GM18873 (cell line): Measurements from ENCODE around the gene DND1.
"Not testable (repeated sequence)": the region's sequence is repeated elsewhere in the genome, so short reads cannot be mapped to it uniquely, and the experiment has no call there.

Experiments used
- ATAC-seq: cut with Tn5 transposase; IDR thresholded peaks from one replicate; pipeline ENCODE4 v1.9.1; 2021; ENCODE audit warnings: mild to moderate bottlenecking, moderate library complexity, moderate number of reproducible peaks; ENCODE audit not compliant: unreplicated experiment, low FRiP score

Gene DND1

GRCh38 chr5:140674211-140674610 lies 835 bp upstream of the DND1 start:
- ATAC-seq, result no peak

DNA sequence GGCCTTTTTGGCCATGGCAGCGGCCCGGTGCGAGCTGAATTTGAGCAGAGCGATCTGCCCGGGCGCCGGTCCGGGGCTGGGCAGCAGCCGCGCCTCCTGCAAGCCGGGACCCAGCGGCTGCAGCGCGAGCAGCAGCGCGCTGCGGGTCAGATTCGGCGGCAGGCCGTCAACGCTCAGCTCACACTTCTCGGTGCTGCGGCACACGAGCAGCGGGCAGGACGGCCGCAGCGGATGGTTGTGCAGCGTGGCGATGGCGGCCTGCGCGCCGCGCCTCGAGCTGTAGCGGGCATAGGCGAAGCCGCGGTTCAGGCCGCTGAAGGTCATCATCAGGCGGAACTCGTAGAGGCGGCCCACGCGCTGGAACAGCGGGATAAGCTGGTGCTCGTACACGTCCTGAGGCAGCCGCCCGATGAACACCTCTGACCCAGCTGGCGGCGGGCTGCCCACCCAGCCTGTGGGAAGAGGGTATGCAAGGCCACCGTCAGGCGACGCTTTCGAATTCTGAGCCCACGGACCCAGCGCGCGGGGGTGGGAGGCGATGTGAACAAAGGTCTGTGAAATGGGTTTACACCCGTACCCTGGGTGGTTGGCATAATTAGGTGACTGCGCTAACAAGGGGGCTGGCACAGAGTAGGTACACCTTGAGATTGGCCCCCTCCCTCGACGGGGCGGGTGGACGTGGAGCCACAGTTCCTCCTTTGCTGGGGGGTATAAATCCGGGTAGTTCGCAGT lies 755 bp downstream of the DND1 start:
- ATAC-seq, result no peak

- no peak for ATAC-seq
Observed at GRCh38 chr5:140671472-140672125, 1.8 kb downstream of the DND1 start.

- not testable (repeated sequence) for ATAC-seq
Observed at GRCh38 chr5:140671035-140671434, 2.3 kb downstream of the DND1 start.

GRCh38 chr5:140664359-140665119 lies 8.8 kb downstream of the DND1 start, which contains the start of gene WDR55:
Gene WDR55, plus strand, starts transcription at chr5:140664904. Its CDS starts 9 bp downstream, at chr5:140664913.
- ATAC-seq, result peak; percentile 92

GRCh38 chr5:140664030-140664358 lies 9.4 kb downstream of the DND1 start:
- ATAC-seq, result no peak

DNA sequence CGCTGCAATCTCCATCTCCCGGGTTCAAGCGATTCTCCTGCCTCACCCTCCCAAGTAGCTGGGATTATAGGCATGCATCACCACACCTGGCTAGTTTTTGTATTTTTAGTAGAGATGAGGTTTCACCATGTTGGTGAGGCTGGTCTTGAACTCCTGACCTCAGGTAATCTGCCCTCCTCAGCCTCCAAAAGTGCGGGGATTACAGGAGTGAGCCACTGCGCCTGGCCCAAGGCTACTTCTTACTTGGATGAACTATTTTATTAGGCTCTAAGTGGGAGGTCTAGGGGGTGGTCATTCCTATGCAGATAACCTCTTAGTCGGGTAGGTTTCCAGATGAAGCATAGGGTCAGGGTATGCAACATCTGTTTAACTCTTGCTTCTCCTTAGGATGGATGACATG lies 13.0 kb downstream of the DND1 start:
- not testable (repeated sequence) for ATAC-seq

DNA sequence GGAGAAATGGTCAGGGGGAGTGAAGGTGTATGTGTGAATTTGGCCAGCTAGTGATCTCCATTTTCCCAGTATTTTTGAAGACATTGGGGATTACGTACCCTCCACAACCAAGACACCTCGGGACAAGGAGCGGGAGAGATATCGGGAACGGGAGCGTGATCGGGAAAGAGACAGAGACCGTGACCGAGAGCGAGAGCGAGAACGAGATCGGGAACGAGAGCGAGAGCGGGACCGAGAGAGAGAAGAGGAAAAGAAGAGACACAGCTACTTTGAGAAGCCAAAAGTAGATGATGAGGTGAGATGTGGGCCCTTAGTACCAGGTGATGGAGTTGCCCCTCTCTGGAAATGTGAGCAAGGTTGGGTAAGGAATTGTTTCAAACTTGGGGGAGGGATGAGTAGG lies 14.5 kb downstream of the DND1 start:
- ATAC-seq, result no peak

DNA sequence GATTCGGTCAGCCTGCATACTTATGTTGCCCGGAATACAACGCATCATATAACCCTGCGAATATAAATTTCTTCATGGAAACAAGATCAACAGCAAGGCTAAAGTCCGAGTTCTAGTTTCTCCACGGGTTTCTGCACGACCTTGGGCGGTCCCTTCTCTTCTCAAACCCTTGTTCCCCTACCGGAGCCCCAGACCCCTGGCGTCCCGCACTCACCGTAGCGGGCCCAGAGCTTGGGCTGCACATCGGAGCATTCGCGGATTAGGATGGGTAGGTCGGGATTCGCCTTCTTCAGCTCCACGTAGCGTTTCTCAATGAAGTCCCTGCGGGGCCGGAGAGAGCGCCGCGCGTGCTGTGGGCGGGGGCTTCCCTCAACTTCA lies 26.3 kb downstream of the DND1 start:
- ATAC-seq, result no peak

- ATAC-seq, result no peak
Observed at GRCh38 chr5:140642718-140643117, 30.7 kb downstream of the DND1 start.

DNA sequence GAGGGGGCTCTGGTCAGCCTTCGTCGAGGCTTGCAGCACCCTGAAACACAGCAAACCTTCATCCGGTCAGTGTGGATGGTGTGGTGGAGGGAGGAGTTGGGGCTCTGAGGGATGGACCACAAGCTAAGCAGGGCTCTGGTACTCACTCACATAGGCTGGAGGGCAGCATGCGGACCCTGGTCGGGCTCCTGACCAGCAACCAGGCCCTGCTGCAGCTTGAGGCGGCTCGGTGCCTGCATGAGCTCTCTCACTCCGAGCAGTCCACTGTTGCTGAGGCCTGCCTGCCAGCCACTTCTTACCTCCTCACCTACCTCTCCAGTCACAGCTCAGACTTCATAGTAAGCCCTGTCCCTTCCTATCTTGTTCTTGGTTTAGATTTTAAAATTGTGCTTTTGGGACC lies 31.7 kb downstream of the DND1 start:
- ATAC-seq, result no peak

DNA sequence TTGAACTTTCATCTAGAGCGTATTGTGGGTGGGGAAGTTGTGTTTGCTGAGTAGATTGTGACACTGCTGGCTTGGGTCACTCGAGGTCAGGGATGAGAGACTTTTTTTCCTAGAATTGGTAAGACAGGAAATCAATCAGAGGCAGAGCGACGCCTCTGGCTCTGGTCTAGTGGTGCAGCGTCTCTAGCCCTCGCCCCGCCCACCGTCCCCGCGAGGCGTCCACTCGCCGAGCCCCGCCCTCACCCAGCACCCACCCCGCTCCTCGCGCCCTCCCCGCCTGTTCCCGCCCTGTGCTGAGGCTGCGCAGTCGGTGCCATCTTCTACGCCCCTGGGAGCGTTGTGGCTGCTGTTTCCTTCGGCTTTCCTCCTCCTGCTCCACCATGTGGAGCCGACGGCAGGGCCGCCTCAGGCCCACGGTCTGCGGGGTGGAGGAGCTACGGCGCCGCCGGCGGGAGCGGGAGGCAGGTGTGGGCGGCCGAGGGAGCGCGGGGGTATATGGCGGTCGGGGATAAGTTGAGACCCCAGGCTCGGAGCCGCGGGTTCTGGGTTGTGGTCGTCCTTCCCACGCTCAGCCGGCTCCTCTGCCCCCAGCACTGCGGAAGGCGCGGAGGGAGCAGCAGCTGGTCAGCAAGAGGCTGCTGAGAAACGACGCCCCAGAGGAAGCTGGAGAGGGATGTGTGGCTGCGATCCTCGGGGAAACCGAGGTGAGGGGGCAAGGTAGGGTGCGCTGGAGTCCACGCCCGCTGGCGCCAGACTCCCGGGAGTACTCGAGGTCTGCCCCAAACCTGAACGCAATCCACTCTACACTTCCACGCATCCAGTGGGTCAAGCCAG lies 34.0 kb downstream of the DND1 start, which contains the start of gene TMCO6:
Gene TMCO6 (plus strand): TSS at position 304 of the 834 bp plus-strand sequence. CDS start 77 bp downstream, at position 381.
- ATAC-seq, result peak; percentile 59

- not testable (repeated sequence) for ATAC-seq
Observed at GRCh38 chr5:140638898-140639147, 34.6 kb downstream of the DND1 start.

- ATAC-seq, result no peak
Observed at GRCh38 chr5:140637371-140638100, 35.8 kb downstream of the DND1 start.

- no peak for ATAC-seq
Observed at GRCh38 chr5:140635291-140636257, 37.8 kb downstream of the DND1 start.

DNA sequence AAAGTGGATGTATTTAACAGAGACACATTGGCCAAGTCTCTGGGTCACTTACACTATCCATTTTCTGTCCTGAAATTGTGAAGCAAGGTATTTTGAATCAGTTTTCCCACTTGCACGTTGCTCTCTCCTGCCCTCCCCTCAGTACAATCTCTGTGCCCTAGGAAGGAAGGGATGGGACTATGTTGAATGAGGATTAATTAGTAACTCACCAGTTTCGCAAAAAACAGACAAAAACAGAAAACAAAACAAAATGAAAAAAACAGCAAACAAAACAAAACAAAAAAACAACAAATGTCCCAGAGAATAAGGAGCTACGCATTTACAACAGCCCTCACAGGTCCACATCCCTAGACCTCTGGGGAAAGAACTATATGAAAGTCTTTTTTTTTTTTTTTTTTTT lies 39.3 kb downstream of the DND1 start:
- ATAC-seq, result no peak

- no peak for ATAC-seq
Observed at GRCh38 chr5:140633501-140633900, 39.9 kb downstream of the DND1 start.

GRCh38 chr5:140633021-140633471 lies 40.3 kb downstream of the DND1 start, which contains the start of gene CD14:
Gene CD14, minus strand, starts transcription at chr5:140633175. Its CDS starts 104 bp downstream, at chr5:140633071.
- no peak for ATAC-seq
